ENCODE data around the gene A1BG. TPM values are rescaled to one million over a fixed set of nuclear protein-coding genes. Genes with fewer than 3 reads are reported as not detected.
A peak's percentile ranks its signal among the peaks of the same experiment; 100 is the strongest.

Gene A1BG
- total and polyA plus RNA-seq, 2 of the 13 experiments (the other 11 are each of a cell fraction or from before 2014, with no cell fraction given), result 14.7 to 41.4 TPM

GRCh38 chr19:58386576-58387337, 33.5 kb upstream of the A1BG start, which contains the start of gene RPS5 (continued):
- TF ChIP-seq ZBTB40 (IDR thresholded peaks at IDR 0.05) (peak; percentile 64), ZBTB40 (CRISPR knock-in tag; IDR thresholded peaks at IDR 0.05) (no peak; the same call in none of the 2 replicates), ZNF616 (CRISPR knock-in tag; IDR thresholded peaks at IDR 0.05; ENCODE audit: low read depth) (peak; percentile 67), ZNF281 (CRISPR knock-in tag; IDR thresholded peaks at IDR 0.05; ENCODE audit: borderline replicate concordance) (peak; percentile 99), ZNF512 (CRISPR knock-in tag; IDR thresholded peaks at IDR 0.05) (0 out of 2 replicates have a peak, but pooled peaks have one; percentile 43), HOXA9 (CRISPR knock-in tag; IDR thresholded peaks at IDR 0.05; ENCODE audit: borderline replicate concordance) (peak; percentile 84; the same call in 1 of the 2 replicates), ZBTB7B (CRISPR knock-in tag; IDR thresholded peaks at IDR 0.05) (no peak), SNAPC2 (CRISPR knock-in tag; IDR thresholded peaks at IDR 0.05) (no peak), TFAP4 (IDR thresholded peaks at IDR 0.05; ENCODE audit: borderline replicate concordance, low read depth) (peak; percentile 33; the same call in 1 of the 2 replicates)
- TF ChIP-seq, protein P1, sequence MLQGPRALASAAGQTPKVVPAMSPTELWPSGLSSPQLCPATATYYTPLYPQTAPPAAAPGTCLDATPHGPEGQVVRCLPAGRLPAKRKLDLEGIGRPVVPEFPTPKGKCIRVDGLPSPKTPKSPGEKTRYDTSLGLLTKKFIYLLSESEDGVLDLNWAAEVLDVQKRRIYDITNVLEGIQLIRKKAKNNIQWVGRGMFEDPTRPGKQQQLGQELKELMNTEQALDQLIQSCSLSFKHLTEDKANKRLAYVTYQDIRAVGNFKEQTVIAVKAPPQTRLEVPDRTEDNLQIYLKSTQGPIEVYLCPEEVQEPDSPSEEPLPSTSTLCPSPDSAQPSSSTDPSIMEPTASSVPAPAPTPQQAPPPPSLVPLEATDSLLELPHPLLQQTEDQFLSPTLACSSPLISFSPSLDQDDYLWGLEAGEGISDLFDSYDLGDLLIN (CRISPR knock-in tag; IDR thresholded peaks at IDR 0.05; ENCODE audit: borderline replicate concordance), result no peak
